Measurements from ENCODE around the gene L3MBTL3. TPM values are rescaled to one million over a fixed set of nuclear protein-coding genes. Genes with fewer than 3 reads are reported as not detected.
"Not testable (repeated sequence)": the region's sequence is repeated elsewhere in the genome, so short reads cannot be mapped to it uniquely, and the experiment has no call there.

Gene L3MBTL3
- polyA plus RNA-seq, 12 donors: 5.0 to 16.8 (median 6.2) TPM; not detected in 1

- no peak for DNase-seq
Observed at GRCh38 chr6:130134582-130134981, 116.2 kb downstream of the L3MBTL3 start.

DNA sequence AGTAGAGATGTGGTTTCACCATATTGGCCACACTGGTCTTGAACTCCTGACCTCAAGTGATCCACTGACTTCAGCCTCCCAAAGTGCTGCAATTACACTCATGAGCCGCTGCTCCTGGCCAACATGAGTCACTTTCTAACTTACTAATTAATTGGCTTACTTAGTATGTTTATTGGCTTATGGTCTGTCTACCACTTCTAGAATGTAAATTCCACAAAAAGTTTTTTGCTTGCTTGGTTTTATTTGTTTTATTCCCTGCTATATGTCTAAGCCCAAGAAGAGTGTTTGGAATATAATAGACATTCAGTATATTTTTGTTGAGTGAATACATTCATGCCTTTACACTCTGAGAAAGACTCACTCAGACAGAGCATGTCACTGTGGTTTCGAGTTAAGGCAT lies 118.4 kb downstream of the L3MBTL3 start:
- DNase-seq: no peak

DNA sequence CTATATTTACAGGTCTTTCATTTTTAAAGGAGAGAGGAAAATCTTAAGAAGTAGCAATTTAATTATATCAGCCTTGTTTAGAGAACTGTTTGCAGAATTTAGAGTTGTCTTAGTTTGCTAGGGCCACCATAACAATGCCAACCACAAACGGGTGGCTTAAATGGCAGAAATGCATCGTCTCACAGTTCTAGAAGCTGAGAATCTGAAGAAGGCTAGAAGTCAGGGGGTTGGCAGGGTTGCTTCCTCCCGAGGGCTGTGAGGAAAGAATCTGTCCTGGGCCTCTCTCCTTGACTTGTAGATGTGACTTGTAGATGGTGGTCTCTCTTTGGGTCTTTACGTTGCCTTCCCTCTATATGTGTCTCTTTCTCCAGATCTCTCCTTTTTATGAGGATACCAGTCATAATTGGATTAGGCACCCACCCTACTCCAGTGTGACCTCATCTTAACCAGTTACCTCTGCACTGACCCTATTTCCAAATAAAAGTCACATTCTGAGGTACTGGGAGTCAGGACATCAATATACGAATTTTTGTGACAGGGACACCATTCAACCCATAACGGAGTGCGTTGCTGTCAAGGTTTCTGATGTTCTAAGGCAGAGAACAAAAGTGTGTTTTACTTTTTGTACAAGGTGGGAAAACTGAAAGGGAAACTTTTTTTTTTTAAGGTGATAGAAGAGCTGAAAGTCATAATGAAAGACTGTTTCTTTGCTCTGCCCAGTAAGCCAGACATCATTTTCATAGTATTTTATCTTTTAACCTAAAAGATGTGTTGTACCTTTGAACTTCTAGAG lies 119.9 kb downstream of the L3MBTL3 start:
- no peak for DNase-seq

GRCh38 chr6:130138909-130139242 lies 120.5 kb downstream of the L3MBTL3 start:
- DNase-seq: no peak

- no peak for DNase-seq
Observed at GRCh38 chr6:130140084-130140483, 121.7 kb downstream of the L3MBTL3 start.

DNA sequence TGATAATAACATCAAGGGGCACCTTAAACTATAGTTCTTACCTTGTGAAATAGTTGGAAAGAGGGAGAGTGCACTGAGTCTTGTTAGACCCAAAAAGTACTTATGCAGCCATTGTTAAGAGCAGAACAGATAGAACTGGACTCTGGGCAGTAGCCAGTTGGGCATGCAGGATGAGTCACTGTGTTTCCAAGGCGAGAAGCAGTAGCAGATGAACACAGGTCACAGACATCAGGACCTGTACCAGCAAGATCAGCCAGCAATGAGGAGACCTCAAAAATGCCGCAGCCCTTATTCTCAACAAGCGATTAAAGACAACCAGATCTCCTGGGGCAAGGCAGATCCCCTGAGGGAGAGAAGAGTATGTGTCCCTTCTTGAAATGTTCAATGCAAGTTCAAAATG lies 125.3 kb downstream of the L3MBTL3 start:
- no peak for DNase-seq

GRCh38 chr6:130147111-130147510 lies 128.7 kb downstream of the L3MBTL3 start:
- no peak for DNase-seq

GRCh38 chr6:130148181-130148580 lies 129.8 kb downstream of the L3MBTL3 start:
- no peak for DNase-seq

DNA sequence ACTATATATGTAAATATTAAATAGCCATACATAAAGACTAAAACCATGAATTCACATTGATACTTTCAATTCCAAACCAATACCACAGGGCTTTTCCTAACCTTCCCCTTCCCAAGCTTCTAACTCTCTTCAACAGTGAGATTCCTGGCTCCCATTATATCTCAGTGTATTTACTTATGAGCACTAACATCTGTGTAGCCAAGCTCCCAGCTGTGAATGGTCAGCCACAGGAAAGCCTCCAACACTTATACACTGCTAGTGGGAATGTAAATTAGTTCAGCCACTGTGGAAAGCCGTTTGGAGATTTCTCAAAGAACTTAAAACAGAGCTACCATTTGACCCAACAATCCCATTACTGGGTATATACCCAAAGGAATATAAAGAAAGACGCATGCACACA lies 130.6 kb downstream of the L3MBTL3 start:
- not testable (repeated sequence) for DNase-seq

- DNase-seq: no peak
Observed at GRCh38 chr6:130150906-130151305, 132.5 kb downstream of the L3MBTL3 start.

GRCh38 chr6:130152908-130153510 lies 134.6 kb downstream of the L3MBTL3 start:
- no peak for DNase-seq

DNA sequence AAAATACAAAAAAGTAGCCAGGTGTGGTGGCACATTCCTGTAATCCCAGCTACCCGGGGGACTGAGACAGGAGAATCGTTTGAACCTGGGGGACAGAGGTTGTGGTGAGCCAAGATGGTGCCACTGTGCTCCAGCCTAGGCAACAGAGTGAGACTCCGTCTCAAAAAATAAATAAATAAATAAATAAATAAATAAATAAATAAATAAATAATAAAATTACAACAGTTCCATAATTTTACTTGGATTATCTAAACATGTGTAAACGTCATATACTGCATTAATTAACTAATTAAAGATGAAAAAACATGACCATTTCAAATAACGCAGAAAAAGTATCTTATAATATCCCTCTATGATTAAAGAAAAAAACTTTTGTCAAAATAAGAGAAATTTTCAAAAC lies 138.5 kb downstream of the L3MBTL3 start:
- no peak for DNase-seq

DNA sequence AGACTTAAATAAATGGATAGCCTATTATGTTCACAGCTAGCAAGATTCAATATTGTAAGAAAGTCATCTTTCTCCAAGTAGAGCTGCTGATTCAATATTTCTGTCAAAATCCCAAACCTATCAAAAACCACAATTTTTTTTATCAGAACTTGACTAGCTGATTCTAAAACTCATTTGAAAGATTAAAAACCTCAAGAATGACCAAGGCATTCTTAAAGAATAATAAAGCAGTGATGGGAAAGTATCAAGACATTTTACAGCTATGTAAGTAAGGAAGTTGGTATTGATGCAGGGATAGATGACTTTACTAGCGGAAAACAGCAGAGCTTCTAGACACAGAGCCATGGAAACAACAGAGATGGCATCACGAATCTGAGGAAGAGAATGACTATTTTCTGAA lies 139.7 kb downstream of the L3MBTL3 start:
- DNase-seq: no peak

- DNase-seq: no peak
Observed at GRCh38 chr6:130158548-130158947, 140.2 kb downstream of the L3MBTL3 start.

- no peak for DNase-seq
Observed at GRCh38 chr6:130159956-130160355, 141.6 kb downstream of the L3MBTL3 start.

GRCh38 chr6:130161683-130162404 lies 143.5 kb downstream of the L3MBTL3 start:
- no peak for DNase-seq

- DNase-seq: no peak
Observed at GRCh38 chr6:130162421-130162820, 144.0 kb downstream of the L3MBTL3 start.

- no peak for DNase-seq
Observed at GRCh38 chr6:130163266-130163665, 144.9 kb downstream of the L3MBTL3 start.

GRCh38 chr6:130164251-130164650 lies 145.9 kb downstream of the L3MBTL3 start:
- no peak for DNase-seq

- no peak for DNase-seq
Observed at GRCh38 chr6:130167655-130168054, 149.3 kb downstream of the L3MBTL3 start.

DNA sequence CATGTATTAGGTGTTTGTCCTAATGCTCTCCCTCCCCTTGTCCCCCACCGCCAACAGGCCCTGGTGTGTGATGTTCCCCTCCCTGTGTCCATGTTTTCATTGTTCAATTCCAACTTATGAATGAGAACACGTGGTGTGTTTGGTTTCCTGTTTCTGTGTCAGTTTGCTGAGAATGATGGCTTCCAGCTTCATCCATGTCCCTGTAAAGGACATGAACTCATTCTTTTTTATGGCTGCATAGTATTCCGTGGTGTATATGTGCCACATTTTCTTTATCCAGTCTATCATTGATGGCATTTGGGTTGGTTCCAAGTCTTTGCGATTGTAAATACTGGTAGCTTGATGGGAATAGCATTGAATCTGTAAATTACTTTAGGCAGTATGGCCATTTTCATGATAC lies 151.8 kb downstream of the L3MBTL3 start:
- DNase-seq: not testable (repeated sequence)

DNA sequence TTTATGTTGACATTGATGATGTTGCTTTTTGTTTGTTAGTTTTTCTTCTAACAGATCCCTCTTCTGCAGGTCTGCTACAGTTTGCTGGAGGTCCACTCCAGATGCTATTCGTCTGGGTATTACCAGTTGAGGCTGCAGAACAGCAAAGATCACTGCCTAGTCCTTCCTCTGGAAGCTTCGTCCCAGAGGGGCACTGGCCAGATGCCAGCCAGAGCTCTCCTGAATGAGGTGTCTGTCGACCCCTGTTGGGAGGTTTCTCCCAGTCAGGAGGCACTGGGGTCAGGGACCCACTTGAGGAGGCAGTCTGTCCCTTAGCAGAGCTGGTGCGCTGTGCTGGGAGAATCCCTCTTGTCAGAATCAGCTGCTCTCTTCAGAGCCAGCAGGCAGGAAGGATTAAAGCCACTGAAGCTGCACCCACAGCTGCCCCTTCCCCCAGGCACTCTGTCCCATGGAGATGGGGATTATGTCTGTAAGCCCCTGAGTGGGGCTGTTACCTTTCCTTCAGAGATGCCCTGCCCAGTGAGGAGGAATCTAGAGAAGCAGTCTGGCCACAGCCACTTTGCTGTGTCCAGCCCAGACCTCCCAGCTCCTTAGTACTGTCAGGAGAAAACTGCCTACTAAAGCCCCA lies 155.1 kb downstream of the L3MBTL3 start:
- not testable (repeated sequence) for DNase-seq

DNA sequence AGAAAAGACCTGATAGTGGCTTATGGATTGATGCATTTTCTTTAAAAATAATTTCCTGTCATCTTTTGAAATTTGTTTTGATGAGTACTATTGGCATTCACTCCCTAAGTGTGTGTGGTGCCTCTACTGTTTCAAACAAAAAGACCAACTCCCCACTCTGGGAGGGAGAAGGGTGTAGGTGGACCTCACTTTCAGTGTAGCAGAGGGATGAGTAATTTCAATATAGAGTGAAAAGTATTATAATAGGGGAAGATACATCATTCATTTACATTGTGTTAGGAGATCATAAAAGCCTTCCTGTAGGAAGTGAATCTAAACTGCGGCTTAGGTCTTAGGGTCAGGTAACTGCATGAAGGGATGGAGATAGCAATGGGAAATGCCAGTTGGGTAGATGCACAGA lies 158.0 kb downstream of the L3MBTL3 start:
- DNase-seq: no peak

Data from muscle of arm (tissue), 12 donors.